ENCODE data around the gene ANK3.

DNA sequence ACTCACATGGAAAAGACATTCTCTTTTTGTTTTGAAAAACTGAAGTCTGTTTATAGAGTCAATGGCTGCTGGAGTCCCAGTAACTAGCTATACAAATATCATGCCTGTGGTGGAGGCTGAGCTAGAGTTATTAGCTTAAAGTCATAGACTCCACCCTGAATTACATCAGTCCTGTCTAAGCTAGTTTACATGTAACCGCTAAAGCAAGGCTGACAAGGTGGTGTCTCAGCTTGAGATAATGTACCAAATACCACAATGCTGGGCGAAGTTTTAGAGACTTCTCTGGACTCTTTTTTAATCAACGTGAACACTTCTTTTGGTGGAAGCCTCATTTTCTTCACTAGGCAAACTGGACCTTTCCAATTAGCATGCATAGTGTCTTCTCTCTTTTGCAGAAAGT, 219.4 kb downstream of the ANK3 start:
- TF ChIP-seq CTCF (IDR thresholded peaks at IDR 0.05), result no peak
- no peak for TF ChIP-seq POLR2A (IDR thresholded peaks at IDR 0.05)

Measured in uterus (tissue), 2 donors.